ENCODE measurements around the gene KIF19.
"Not testable (repeated sequence)": the region's sequence is repeated elsewhere in the genome, so short reads cannot be mapped to it uniquely, and the experiment has no call there.

The KIF19 gene

GRCh38 chr17:74325743-74326379 is at the start of gene KIF19:
TSS of gene KIF19 (plus strand) at chr17:74326226. CDS start at chr17:74326350, 124 bp downstream.
- peak; percentile 90 for DNase-seq

- DNase-seq = no peak
Measured at GRCh38 chr17:74276541-74277009, 49.5 kb upstream of the KIF19 start.

- DNase-seq = no peak
Measured at GRCh38 chr17:74277935-74278334, 48.1 kb upstream of the KIF19 start.

GRCh38 chr17:74279617-74280016 is 46.4 kb upstream of the KIF19 start:
- DNase-seq = not testable (repeated sequence)

GRCh38 chr17:74280093-74280513 is 45.9 kb upstream of the KIF19 start:
- DNase-seq = no peak

- no peak for DNase-seq
Measured at GRCh38 chr17:74281799-74282198, 44.2 kb upstream of the KIF19 start.

GRCh38 chr17:74282274-74282586 is 43.8 kb upstream of the KIF19 start:
- DNase-seq = not testable (repeated sequence)

- no peak for DNase-seq
Measured at GRCh38 chr17:74282587-74283370, 43.2 kb upstream of the KIF19 start.

- DNase-seq = no peak
Measured at GRCh38 chr17:74283371-74283673, 42.7 kb upstream of the KIF19 start.

- DNase-seq = no peak
Measured at GRCh38 chr17:74287031-74287602, 38.9 kb upstream of the KIF19 start.

- DNase-seq = no peak
Measured at GRCh38 chr17:74288785-74289184, 37.2 kb upstream of the KIF19 start.

GRCh38 chr17:74289688-74290087 is 36.3 kb upstream of the KIF19 start:
- no peak for DNase-seq

GRCh38 chr17:74290340-74290739 is 35.7 kb upstream of the KIF19 start:
- DNase-seq = no peak

- DNase-seq = no peak
Measured at GRCh38 chr17:74292495-74292894, 33.5 kb upstream of the KIF19 start.

- no peak for DNase-seq
Measured at GRCh38 chr17:74295625-74296547, 30.1 kb upstream of the KIF19 start.

GRCh38 chr17:74296548-74296936 is 29.5 kb upstream of the KIF19 start:
- peak; percentile 73 for DNase-seq

GRCh38 chr17:74297941-74298340 is 28.1 kb upstream of the KIF19 start:
- no peak for DNase-seq

- no peak for DNase-seq
Measured at GRCh38 chr17:74298778-74299177, 27.2 kb upstream of the KIF19 start.

- no peak for DNase-seq
Measured at GRCh38 chr17:74299226-74300009, 26.6 kb upstream of the KIF19 start.

GRCh38 chr17:74303305-74303704 is 22.7 kb upstream of the KIF19 start:
- DNase-seq = no peak

GRCh38 chr17:74304184-74304583 is 21.8 kb upstream of the KIF19 start:
- DNase-seq = peak; percentile 21
